ENCODE data around the gene C16orf54. TPM values are rescaled to one million over a fixed set of nuclear protein-coding genes. Genes with fewer than 3 reads are reported as not detected.
A peak's percentile ranks its signal among the peaks of the same experiment; 100 is the strongest.
"Not testable (repeated sequence)": the region's sequence is repeated elsewhere in the genome, so short reads cannot be mapped to it uniquely, and the experiment has no call there.

Gene C16orf54
- 100 to 1,000 TPM in 2 of 3 donors, 10 to 100 TPM in 1; 100.0 to 172 (median 146) TPM for total RNA-seq
- 134 TPM for total RNA-seq (2013)

GRCh38 chr16:29745853-29746345, at the start of gene C16orf54:
Gene C16orf54, minus strand, starts transcription at chr16:29745990. Its CDS starts 1,039 bp downstream, at chr16:29744951.
- ATAC-seq (peak; percentile 82 to 95 (median 88)), DNase-seq (peak; percentile 88 to 97)
- intact Hi-C loops (cut with micrococcal nuclease), result loop anchor here (1.0 to 10.0 kb wide), 6 partner anchors 8 to 81 kb away; partner anchors contain the start of genes KIF22, PAGR1 and SPN
- H3K9me3 ChIP-seq (ENCODE audit: control insufficient read depth, insufficient read depth, low read length), result no peaks in the 10 kb centered on the region
- peak within 1 kb of the TSS; percentile 100 for H3K4me3 ChIP-seq (ENCODE audit: low read length)
- Mint-ChIP-seq H3K4me1 (peaks cover 43 to 71% of the 10 kb centered on the region in 2 donors), H3K27ac (peak within 1 kb of the TSS; percentile 99), H3K27me3 (ENCODE audit: low read depth in 2 of 2) (no peaks in the 10 kb centered on the region), H3K9me3 (no peaks in the 10 kb centered on the region), H3K4me3 (peak within 1 kb of the TSS; percentile 100), H3K36me3 (no peaks in the 10 kb centered on the region)
- WGBS (ENCODE audit: insufficient coverage), result 0% methylated on average over 12 of the region's 12 CpGs
- no peaks in the 10 kb centered on the region for H3K27me3 ChIP-seq (ENCODE audit: control insufficient read depth, insufficient read depth, low read length)
- peaks cover 35% of the 10 kb centered on the region for H3K36me3 ChIP-seq (ENCODE audit: control insufficient read depth, insufficient read depth, low read length)
- peaks cover 74% of the 10 kb centered on the region for H3K4me1 ChIP-seq (ENCODE audit: control insufficient read depth, insufficient read depth, low read length)
- TF ChIP-seq CTCF (IDR thresholded peaks at IDR 0.05), result no peak
- H3K27ac ChIP-seq (ENCODE audit: low read length), result peak within 1 kb of the TSS; percentile 100

- H3K27ac Mint-ChIP-seq, result no peak overlapping the region
- intact Hi-C loops (cut with micrococcal nuclease), result no loop called here
- Histone ChIP-seq H3K27me3 (ENCODE audit: control insufficient read depth, insufficient read depth, low read length) (no peaks in the 10 kb centered on the region), H3K9me3 (ENCODE audit: control insufficient read depth, insufficient read depth, low read length) (no peaks in the 10 kb centered on the region), H3K4me3 (ENCODE audit: low read length) (no peak overlapping the region), H3K4me1 (ENCODE audit: control insufficient read depth, insufficient read depth, low read length) (peaks cover 30% of the 10 kb centered on the region), H3K36me3 (ENCODE audit: control insufficient read depth, insufficient read depth, low read length) (peaks cover 25% of the 10 kb centered on the region), H3K27ac (ENCODE audit: low read length) (no peak overlapping the region)
- DNase-seq, result no peak
- no peak for TF ChIP-seq CTCF (IDR thresholded peaks at IDR 0.05)
- no peak for ATAC-seq
- H3K27me3 Mint-ChIP-seq (ENCODE audit: low read depth in 2 of 2), result no peaks in the 10 kb centered on the region
- WGBS (ENCODE audit: insufficient coverage), result 96% methylated on average over 3 of the region's 3 CpGs
- no peak overlapping the region for H3K4me3 Mint-ChIP-seq
- H3K36me3 Mint-ChIP-seq, result no peaks in the 10 kb centered on the region
- no peaks in the 10 kb centered on the region for H3K9me3 Mint-ChIP-seq
- H3K4me1 Mint-ChIP-seq, result peaks cover 40 to 41% of the 10 kb centered on the region in 2 donors
Observed at GRCh38 chr16:29794231-29794710, 48.5 kb upstream of the C16orf54 start.

- DNase-seq; H3K9me3 Mint-ChIP-seq; H3K36me3 Mint-ChIP-seq; H3K4me3 ChIP-seq (ENCODE audit: low read length); H3K27me3 ChIP-seq (ENCODE audit: control insufficient read depth, insufficient read depth, low read length); intact Hi-C loops (cut with micrococcal nuclease); H3K4me3 Mint-ChIP-seq; H3K9me3 ChIP-seq (ENCODE audit: control insufficient read depth, insufficient read depth, low read length); H3K27me3 Mint-ChIP-seq (ENCODE audit: low read depth in 2 of 2); ATAC-seq; H3K27ac ChIP-seq (ENCODE audit: low read length): not testable (repeated sequence)
- Mint-ChIP-seq H3K4me1 (peaks cover 40 to 41% of the 10 kb centered on the region in 2 donors), H3K27ac (peak overlapping the region; percentile 92)
- 96% methylated on average over 18 of the region's 18 CpGs for WGBS (ENCODE audit: insufficient coverage)
- H3K36me3 ChIP-seq (ENCODE audit: control insufficient read depth, insufficient read depth, low read length), result peaks cover 14% of the 10 kb centered on the region
- peaks cover 30% of the 10 kb centered on the region for H3K4me1 ChIP-seq (ENCODE audit: control insufficient read depth, insufficient read depth, low read length)
Observed at GRCh38 chr16:29793153-29793552, 47.4 kb upstream of the C16orf54 start.

GRCh38 chr16:29791845-29792807, 46.3 kb upstream of the C16orf54 start:
- Histone ChIP-seq H3K27ac (ENCODE audit: low read length) (peak overlapping the region; percentile 19), H3K9me3 (ENCODE audit: control insufficient read depth, insufficient read depth, low read length) (no peaks in the 10 kb centered on the region), H3K36me3 (ENCODE audit: control insufficient read depth, insufficient read depth, low read length) (peaks cover 4% of the 10 kb centered on the region), H3K4me3 (ENCODE audit: low read length) (no peak overlapping the region), H3K27me3 (ENCODE audit: control insufficient read depth, insufficient read depth, low read length) (no peaks in the 10 kb centered on the region), H3K4me1 (ENCODE audit: control insufficient read depth, insufficient read depth, low read length) (peaks cover 30% of the 10 kb centered on the region)
- TF ChIP-seq CTCF (IDR thresholded peaks at IDR 0.05), result no peak
- H3K36me3 Mint-ChIP-seq, result no peaks in the 10 kb centered on the region
- no peaks in the 10 kb centered on the region for H3K9me3 Mint-ChIP-seq
- ATAC-seq (no peak), DNase-seq (peak in 1 of 2 donors; percentile 33)
- 65% methylated on average over 8 of the region's 9 CpGs for WGBS (ENCODE audit: insufficient coverage)
- H3K27me3 Mint-ChIP-seq (ENCODE audit: low read depth in 2 of 2), result no peaks in the 10 kb centered on the region
- peak overlapping the region; percentile 92 for H3K27ac Mint-ChIP-seq
- peak overlapping the region; percentile 96 for H3K4me3 Mint-ChIP-seq
- intact Hi-C loops (cut with micrococcal nuclease), result loop anchor here (2.0 kb wide), 1 partner anchor 45 kb away; no protein-coding TSS in a partner anchor
- peaks cover 40 to 41% of the 10 kb centered on the region in 2 donors for H3K4me1 Mint-ChIP-seq
